DMS79 treated with DMSO at 0.1 percent for 48 hours (cell line): Measurements from ENCODE around the gene RAB5A.
"Not testable (repeated sequence)": the region's sequence is repeated elsewhere in the genome, so short reads cannot be mapped to it uniquely, and the experiment has no call there.

ENCODE experiments used
- DNase-seq: peaks from one replicate; lab custom pipeline; 2025; lab: John Stamatoyannopoulos, UW

RAB5A gene

DNA sequence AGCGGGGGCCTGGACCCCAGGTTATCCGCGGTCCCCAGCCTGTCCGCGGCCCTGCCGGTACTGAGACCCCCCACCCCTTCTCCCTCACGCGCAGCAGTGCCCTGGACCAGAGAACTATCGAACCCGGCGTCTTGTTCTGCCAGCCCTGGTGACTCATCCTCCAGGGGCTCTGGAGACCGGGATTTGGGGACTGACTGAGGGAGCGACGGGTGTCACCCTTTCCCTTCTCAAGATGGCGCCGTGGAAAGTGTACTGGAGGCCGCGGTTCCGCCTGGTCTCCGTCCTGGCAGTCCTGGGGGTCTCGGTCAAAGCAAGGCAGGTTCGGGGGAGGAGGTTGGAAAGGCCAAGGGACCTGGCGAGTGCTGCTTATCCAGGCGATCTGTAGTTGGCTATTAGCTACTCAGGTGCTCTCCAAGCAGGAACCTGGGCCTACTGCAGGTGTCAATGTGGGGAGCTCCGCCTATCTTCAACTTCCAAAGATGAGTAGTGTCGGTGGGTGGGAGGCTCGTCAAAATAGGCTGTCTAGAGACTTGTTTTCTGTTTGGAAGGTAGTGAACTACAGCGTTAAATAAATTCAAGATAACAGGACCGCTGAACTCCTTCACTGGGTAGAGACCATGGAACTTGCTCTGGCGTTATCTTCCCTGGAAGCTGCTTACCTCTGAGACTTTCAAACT, 790 bp downstream of the RAB5A start:
- peak; percentile 14 for DNase-seq

DNA sequence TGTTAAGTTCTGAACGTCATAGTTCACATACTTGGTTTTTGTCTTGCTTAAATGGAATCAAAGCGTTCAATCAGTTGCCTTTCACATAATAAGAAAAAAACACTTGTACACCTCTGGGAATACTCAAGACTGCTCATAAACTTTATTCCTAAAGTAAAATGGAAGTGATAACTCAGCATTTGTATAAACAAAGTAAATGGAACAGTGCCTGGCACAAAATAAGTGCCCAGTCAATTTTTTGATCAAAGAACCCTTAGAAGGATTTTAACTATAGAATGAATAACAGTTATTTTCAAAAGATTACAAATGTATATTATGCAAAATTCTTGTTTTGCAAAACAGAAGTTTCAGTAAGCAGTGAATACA, 1.3 kb downstream of the RAB5A start:
- no peak for DNase-seq

DNA sequence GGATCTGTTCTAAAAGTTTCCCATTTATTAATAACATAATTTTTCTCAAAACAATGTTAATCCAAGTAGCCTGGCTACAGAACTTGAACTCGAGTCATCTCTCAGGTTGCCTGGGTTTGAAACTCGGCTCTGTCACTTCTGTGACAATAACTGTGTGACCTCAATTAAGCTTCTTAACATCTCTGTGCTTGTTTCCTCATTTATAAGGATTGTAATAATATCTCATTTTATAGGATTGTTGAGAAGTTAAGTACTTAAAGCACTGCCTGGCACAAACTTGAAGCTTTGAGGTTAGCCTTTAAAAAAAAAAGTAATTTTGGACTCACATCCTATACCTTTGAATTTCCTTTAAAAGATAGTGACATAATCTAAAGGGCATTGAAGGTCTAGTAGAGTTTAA, 3.4 kb downstream of the RAB5A start:
- no peak for DNase-seq

DNA sequence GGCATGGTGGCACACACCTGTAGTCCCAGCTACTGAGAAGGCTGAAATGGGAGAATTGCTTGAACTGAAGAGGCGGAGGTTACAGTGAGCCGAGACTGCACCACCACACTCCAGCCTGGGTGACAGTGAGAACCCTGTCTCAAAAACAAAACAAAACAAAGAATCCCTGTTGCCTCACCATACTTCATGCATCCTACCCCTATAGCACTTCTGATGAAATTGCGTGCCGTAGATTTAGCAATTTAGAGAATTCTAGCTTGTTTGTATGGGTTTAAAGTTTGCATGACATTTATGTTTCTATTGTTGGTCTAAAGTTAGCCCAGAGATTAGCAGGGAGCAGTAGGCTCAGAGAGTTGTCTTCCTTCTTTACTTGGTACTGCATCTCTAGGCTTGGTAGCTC, 7.8 kb downstream of the RAB5A start:
- DNase-seq = no peak

DNA sequence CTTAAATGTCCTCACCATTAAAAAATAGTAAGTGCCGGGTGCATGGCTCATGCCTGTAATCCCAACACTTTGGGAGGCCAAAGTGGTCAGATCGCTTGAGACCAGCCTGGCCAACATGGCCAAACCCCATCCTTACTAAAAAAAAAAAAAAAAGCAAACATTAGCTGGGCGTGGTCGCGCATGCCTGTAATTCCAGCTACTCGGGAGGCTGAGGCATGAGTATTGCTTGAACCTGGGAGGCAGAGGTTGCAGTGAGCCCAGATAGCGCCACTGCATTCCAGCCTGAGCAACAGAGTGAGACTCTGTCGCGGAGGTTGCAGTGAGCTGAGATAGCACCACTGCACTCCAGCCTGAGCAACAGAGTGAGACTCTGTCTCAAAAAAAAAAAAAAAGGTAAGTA, 10.5 kb downstream of the RAB5A start:
- DNase-seq = not testable (repeated sequence)

DNA sequence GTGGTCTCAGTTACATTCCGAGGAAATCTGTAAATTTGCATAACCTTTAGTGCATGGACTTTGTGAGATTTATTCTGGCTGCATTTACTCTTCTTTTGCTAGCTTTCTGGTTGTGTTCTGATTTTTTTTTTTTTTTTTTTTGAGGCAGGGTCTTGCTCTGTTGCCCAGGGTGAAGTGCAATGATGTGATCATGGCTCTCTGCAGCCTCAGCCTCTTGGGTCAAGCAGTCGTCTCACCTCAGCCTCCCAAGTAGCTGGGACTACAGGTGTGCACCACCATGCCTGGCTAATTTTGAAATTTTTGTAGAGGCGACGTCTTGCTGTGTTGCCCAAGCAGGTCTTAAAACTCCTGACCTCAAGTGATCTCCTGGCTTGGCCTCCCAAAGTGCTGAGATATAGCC, 12.6 kb downstream of the RAB5A start:
- DNase-seq = no peak

DNA sequence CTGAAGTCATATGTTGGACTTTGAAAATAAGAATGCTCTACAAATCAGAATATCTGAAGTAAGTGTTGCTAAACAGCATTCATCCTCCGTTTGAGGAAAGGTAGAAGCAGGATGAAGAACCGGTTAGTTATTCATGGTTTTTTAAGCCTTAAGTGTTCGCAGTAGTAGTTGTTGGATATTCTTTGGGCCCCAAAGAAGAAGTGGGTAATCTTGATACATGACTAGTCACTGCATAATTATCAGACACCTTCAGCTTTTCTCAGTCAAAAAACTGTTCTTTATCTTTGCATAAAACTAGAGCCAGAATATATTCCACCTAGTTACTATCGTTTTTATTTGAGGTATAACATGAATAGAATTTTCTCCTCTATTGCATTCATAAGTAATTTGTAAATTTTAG, 13.8 kb downstream of the RAB5A start:
- no peak for DNase-seq

DNA sequence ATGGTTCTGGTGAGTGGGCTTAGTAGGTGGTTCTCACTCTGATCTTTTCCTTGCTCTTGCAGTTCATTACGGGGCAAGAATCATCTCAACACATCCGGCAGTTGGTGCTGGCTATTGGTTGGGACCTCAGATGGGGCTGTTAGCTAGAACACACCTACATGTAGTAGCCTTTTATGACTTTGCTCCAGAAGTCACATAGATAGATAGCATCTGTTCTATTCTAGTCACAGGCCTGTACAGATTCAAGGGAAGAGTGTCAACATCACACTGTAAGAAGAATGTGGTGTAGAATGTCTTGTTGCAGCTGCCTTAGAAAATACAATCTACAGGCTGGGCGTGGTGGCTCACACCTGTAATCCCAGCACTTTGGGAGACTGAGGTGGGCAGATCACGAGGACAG, 15.1 kb downstream of the RAB5A start:
- DNase-seq = no peak

DNA sequence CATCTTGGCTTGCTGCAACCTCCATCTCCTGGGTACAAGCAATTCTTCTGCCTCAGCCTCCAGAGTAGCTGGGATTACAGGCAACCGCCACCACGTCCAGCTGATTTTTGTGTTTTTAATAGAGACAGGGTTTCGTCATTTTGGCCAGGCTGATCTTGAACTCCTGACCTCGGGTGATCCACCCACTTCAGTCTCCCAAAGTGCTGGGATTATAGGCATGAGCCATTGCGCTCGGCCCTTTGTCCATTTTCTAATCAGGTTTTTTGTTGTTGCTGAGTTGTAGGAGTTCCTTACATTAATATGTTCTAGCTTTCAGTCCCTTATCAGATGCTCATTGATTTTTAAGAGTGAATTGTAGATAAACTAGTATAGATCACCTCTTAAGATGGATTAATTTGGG, 20.3 kb downstream of the RAB5A start:
- no peak for DNase-seq

DNA sequence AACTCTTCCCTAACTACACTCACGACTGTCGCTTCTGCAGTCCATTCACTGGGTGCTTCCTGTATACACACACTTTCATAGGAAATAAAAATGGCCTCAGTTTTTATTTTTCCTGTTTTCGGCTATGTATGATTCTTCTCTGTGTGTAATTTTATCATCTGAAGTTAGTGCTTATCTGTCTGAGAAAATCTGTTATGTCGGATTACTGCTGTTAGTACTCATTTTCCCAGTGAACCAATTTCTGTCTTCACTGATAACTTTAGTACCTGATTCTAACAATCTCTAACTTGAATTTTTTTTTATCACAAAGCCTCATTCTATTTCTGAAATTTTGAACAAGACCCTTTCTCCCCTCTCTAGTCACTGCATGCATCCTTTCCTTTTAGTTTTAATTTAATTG, 20.9 kb downstream of the RAB5A start:
- DNase-seq = no peak

DNA sequence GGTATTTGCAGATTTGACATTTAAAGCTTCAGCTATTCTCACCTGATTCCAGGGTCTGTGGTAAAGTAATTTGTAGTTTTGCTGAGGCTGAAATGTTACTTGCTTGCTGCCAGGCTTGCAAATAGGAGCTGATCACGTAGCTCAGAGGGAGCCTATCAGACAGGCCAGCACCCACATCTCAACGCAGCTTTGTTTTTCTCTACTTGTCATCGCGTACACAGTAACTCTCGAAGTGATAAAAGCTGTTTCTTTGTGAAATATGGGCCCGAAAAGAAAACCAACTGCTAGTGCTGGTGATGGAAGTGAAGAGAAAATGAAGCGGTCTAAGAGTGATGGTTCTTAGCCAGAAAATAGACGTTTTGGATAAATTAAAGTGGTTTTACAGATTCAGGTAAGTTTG, 23.4 kb downstream of the RAB5A start:
- no peak for DNase-seq

DNA sequence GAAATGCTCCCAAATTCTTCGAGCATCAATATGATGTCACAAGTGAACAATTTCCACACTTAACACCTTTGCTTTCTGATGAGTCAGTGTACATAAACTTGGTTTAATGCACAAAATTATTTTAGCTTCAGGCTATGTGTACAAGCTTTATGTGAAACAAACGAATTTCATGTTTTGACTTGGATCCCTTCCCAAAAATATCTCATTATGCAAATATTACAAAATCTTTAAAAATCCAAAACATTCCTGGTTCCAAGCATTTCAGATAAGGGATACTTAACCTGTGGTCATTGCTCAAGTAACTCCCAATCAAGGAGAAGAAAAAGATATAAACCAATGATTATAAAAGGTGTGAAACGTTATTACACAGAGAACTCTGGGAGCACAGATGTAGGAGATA, 25.2 kb downstream of the RAB5A start:
- DNase-seq = no peak

DNA sequence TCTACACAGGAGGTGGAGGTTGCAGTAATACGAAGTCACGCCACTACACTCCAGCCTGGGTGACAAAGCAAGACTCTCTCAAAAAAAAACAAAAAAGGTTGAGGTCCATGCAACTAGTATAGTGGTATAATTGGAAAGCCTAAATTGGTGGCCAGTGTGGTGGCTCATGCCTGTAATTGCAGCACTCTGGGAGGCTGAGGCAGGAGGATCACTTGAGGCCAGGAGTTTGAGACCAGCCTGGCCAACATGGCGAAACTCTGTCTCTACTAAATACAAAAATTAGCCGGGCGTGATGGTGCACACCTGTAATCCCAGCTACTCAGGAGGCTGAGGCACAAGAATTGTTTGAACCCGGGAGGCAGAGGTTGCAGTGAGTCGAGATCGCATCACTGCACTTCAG, 42.0 kb downstream of the RAB5A start:
- not testable (repeated sequence) for DNase-seq

DNA sequence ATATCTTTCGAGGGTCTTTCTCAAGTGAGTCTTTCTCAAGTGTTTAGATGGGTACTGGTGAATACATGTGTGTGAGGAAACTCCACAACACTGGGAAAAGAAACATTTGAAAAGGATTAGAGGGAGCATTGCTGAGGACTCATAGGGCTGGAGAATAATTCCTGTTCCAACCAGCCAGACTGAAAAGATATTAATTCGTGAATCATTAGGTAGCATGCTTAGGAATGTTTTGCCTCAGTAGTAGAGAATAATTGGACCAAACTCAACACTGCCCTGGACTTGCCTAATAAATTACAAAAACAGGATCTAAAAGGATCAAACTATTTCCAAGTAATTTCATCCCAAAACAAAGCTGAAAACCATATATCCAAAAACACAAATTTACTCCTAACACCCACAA, 47.9 kb downstream of the RAB5A start:
- no peak for DNase-seq

DNA sequence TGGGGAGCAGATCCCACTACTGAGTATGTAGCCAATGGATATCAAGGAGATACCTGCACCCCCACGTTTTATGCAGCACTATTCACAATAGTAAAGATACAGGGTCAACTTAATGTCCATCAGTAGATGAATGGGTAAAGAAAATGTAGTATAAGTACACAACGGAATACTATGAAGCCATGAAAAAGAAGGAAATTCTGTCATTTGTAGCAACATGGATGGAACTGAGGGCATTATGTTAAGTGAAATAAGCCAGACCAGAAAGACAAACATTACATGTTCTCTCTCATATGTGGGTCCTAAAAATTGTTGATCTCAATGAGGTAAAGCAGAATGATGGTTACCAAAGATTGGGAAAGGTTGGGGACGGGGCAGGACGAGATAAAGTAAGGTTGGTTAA, 50.6 kb downstream of the RAB5A start:
- DNase-seq = no peak

DNA sequence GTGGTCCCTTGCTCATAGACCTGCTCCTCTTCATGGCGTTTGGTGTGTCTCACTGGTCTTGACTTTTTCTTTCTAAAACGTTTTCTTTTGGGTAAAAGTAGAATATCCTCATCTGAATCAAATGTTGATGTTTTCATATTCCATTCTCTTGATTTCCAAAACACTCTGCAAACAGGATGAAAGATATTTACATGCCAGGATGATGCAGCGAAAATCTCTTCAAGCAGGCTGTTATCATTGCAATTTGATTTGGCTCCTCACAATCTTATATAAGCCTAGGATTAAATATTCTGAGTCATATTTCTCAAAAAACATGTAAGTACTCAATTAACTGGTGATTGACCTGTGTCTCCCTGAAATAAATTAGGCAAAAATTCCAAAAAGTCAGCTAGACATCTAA, 55.0 kb downstream of the RAB5A start:
- no peak for DNase-seq

DNA sequence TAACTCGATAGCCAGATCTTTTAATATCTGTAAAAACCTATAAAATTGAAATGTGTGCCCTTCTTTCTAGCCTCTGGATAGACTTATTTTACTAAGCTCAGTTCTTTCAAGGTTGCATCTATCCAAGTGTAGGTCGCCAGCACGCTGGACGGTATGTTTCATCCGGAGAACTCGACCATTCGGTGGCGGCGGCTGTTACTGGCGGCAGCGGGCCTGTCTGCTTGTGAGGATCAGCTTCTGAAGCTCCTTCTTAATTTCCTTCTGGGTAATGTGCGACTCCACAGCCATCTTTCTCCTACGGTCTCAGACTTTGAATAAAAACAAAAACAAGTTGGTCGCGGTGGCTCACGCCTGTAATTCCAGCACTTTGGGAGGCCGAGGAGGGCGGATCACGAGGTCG, 61.1 kb downstream of the RAB5A start:
- DNase-seq = no peak

DNA sequence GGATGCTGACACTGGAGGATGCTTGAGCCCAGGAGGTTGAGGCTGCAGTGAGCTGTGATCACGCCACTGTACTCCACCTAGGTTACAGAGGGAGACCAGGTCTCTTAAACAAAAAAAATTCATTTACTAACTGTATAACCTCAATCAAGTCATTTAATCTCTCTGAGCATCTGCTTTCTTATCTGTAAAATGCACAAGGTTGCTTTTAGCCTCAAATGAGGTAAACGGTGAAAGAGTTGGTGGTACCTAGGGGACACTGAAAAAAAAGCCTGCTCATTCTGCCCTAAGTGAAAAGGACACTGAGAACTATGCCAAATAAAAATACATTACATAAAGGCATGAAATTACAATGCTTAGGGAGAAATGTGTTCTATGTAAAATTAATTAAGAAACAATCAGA, 61.7 kb downstream of the RAB5A start:
- DNase-seq = no peak

DNA sequence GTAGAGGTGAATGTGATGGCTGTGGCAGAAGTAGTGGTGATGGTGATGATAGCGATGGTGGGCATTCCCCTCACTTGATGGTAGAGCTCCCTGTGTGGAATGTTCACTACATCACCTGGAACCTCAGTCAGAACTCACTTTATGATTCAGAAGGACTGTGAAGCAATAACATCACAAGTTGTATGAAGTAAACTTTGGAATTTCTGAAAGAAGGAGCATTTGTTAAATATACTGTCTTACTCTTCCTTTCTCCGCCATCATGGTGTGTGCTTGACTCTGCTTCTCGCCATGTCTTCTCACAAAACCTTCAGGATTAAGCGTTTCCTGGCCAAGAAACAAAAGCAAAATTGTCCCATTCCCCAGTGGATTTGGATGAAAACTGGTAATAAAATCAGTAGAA, 65.3 kb downstream of the RAB5A start, which contains the start of gene PP2D1:
Gene PP2D1 (minus strand): TSS at position 101 of the 400 bp plus-strand sequence. CDS start 192 bp downstream, outside the sequence.
- no peak for DNase-seq

DNA sequence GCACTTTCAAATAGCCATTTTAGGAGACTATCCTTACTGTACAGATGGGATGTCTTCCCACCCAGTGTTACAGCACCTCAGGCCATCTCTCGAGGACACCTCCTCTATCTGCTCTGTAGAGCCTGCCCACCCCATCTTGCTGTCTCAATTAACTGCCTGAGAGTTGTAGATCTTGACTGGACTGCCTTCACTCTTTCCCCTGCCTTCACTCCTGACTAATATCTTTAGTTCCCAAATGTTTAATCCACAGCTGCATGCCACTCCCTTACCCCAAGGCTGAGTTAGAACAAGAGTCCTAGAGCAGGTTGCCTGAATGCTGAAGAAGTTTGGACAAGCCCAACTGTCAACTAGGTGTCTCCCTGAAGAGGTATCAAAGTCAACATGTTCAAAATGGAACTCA, 66.5 kb downstream of the RAB5A start:
- no peak for DNase-seq

DNA sequence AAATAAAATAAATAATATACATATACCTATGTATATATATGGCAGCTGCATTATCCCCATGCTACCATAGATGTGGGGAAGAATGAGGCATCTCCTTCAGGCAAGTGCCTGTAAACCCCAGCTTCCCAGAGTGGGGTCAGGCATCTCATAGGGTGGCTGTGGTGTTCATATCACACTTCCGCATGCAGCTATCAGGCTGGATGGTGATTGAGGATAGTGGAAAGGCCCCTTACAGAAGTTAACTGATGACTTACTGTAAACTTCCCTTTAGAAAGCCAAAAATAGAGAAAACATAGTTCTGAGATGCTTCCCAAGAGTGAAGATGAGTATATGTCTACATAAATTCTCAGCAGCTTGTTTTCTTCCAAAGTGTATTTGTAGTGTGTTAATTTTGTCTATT, 68.6 kb downstream of the RAB5A start:
- DNase-seq = no peak

DNA sequence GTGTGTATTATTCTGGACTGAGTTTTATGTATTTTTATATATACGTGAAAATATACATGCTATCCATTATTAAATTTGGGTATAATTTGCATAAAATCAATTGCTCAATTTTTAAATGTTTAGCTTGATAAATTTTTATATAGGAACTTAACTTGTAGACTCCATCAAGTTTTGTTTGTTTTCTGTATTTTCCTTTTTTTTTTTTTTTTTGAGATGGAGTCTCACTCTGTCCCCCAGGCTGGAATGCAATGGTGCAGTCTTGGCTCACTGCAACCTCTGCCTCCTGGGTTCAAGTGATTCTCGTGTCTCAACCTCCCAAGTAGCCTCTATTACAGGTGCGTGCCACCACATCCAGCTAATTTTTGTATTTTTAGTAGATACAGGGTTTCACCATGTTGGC, 69.2 kb downstream of the RAB5A start:
- not testable (repeated sequence) for DNase-seq

DNA sequence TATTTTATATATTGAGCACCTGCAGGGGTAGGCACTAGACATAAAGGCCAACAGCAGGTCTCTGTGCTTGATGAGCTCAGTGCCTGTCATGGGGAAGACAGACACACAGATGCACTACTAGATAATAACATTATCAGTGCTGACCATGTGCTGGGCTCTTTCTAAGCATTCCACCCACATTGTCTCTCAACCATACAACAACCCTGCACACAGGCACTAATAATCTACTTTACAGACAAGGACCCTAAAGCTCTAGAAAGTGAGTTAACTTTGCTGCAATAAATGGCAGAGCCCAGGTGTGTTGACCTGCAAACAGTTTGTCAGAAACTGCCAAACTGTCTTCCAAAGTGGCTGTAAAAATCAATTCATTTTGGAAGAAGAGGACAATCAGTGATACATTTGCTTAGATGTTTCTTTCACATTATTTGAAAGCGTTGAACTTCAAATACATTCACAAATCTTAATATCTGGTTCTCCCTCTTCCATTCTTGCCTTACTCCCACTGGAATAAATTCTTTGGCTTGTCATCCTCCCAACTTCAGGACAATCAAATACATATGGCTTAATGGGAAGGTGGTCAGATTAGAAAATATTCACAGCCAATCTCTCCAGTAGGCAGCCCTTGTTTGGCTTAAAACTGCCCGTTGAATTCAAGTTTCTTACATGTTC, 76.2 kb downstream of the RAB5A start:
- no peak for DNase-seq
